IMR-90 (cell line): ENCODE data around the gene ZYX.

Source experiments
- CTCF ChIP-seq: conservative IDR thresholded peaks from 2 replicates; pipeline ENCODE4 v1.5.1; 2012; ENCODE audit warnings: mild to moderate bottlenecking, low read depth, low read length, improper control_type of control experiment
- RCOR1 ChIP-seq: IDR thresholded peaks from 2 replicates; pipeline ENCODE4 v1.6.1; 2012; ENCODE audit warnings: mild to moderate bottlenecking, low read length, improper control_type of control experiment; ENCODE audit not compliant: insufficient replicate concordance

- TF ChIP-seq CTCF (no peak), RCOR1 (no peak)
Measured at GRCh38 chr7:143358626-143359025, 22.5 kb upstream of the ZYX start.
